SU-DHL-6 (cell line): ENCODE measurements around the gene TGM3.

ENCODE experiments used
- EZH2phosphoT487 ChIP-seq: fragments of 200-600 bp; sonication (generic), shearing (Covaris generic); conservative IDR thresholded peaks from 2 replicates; pipeline ENCODE4 v1.6.1; 2018; ENCODE audit warnings: mild to moderate bottlenecking, antibody characterized with exemption, low read length, moderate library complexity, mixed read lengths
- TF ChIP-seq, protein P1 (sequence below): fragments of 200-600 bp; sonication (generic); IDR thresholded peaks from one replicate; pipeline ENCODE4 v1.5.1; 2017; ENCODE audit warnings: antibody characterized with exemption, mild to moderate bottlenecking, low read length, moderate library complexity; ENCODE audit not compliant: insufficient read depth, poor library complexity, severe bottlenecking

DNA sequence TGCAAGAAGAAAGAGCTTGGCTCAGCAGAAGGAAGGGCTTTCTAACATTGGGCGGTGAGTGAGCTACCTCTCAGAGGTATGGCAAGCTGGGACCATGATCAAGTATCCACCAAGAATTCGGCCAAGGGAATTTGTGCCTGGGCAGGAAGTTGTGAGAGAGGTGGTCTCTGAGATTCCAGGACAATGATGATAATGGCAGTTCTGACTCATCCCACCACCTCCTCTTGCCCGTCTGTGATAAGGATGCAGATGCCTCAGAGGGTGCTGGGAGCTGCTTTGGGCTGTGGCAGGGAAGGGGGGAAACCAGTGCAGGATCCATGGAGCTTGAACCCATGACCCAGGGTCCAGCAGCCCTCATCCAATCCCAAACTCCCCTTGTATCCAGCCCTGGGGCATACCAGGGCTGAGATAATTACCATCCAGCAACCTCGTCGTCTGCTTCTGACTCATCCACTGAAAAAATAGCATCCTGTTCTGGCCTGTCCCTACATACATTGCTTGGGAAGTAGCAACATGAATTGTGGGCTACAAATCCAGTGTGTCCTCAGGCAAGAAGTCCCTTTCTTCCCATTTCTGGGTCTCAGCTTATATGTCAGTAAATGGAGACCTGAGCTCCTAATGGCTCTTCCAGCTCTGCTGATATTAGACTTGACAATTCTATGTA, 90.8 kb downstream of the TGM3 start:
- TF ChIP-seq, protein P1, sequence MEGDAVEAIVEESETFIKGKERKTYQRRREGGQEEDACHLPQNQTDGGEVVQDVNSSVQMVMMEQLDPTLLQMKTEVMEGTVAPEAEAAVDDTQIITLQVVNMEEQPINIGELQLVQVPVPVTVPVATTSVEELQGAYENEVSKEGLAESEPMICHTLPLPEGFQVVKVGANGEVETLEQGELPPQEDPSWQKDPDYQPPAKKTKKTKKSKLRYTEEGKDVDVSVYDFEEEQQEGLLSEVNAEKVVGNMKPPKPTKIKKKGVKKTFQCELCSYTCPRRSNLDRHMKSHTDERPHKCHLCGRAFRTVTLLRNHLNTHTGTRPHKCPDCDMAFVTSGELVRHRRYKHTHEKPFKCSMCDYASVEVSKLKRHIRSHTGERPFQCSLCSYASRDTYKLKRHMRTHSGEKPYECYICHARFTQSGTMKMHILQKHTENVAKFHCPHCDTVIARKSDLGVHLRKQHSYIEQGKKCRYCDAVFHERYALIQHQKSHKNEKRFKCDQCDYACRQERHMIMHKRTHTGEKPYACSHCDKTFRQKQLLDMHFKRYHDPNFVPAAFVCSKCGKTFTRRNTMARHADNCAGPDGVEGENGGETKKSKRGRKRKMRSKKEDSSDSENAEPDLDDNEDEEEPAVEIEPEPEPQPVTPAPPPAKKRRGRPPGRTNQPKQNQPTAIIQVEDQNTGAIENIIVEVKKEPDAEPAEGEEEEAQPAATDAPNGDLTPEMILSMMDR: no peak
- TF ChIP-seq EZH2phosphoT487: no peak
